Measurements from ENCODE around the gene CEACAM3.

- TF ChIP-seq EZH2phosphoT487 (IDR thresholded peaks at IDR 0.05; ENCODE audit: borderline replicate concordance): no peak
- no peak for TF ChIP-seq CTCF (conservative IDR thresholded peaks at IDR 0.05; ENCODE audit: low read length)
Observed at GRCh38 chr19:41799444-41800000, 3.1 kb downstream of the CEACAM3 start.
